Activated T-helper 17 cell treated with anti-CD3 and anti-CD28 coated beads, Interleukin-2, amount 50 U/mL, for 72 hours (primary cell): Measurements from ENCODE around the gene F7. TPM values are rescaled to one million over a fixed set of nuclear protein-coding genes. Genes with fewer than 3 reads are reported as not detected.

ENCODE experiments used
- ATAC-seq: fragments of 150-1000 bp; cut with Tn5 transposase; replicated peaks from 2 replicates; pipeline ENCODE4 v1.10.0; 2021; ENCODE audit warnings: mild to moderate bottlenecking, moderate library complexity
- H3K27ac Mint-ChIP-seq: one replicate; pipeline ENCODE4 v1.8.0; 2022; ENCODE audit warnings: mixed read lengths
- H3K27me3 Mint-ChIP-seq: one replicate; pipeline ENCODE4 v1.8.0; 2022; ENCODE audit warnings: mixed read lengths
- H3K36me3 Mint-ChIP-seq: one replicate; pipeline ENCODE4 v1.8.0; 2022; ENCODE audit warnings: low read depth, mild to moderate bottlenecking, mixed read lengths
- H3K4me1 Mint-ChIP-seq: one replicate; pipeline ENCODE4 v1.8.0; 2022; ENCODE audit warnings: mixed read lengths
- H3K4me3 Mint-ChIP-seq: one replicate; pipeline ENCODE4 v1.8.0; 2022; ENCODE audit warnings: mild to moderate bottlenecking, mixed read lengths
- H3K9me3 Mint-ChIP-seq: one replicate; pipeline ENCODE4 v1.8.0; 2022; ENCODE audit warnings: mixed read lengths
- total RNA-seq, 2 donors: library from RNA; stranded (reverse); gene quantifications; one replicate each; pipeline ENCODE4 v1.2.3, GENCODE V29; 2022

Gene F7
- total RNA-seq, 2 donors from 2014 or later: 0.40 TPM; not detected in 1

GRCh38 chr13:113065406-113066141 lies 40.0 kb upstream of the F7 start:
- no peaks in the 10 kb centered on the region for H3K27me3 Mint-ChIP-seq
- H3K9me3 Mint-ChIP-seq: no peaks in the 10 kb centered on the region
- no peak for ATAC-seq
- no peak overlapping the region for H3K27ac Mint-ChIP-seq
- H3K4me3 Mint-ChIP-seq: no peak overlapping the region
- H3K36me3 Mint-ChIP-seq: no peaks in the 10 kb centered on the region
- H3K4me1 Mint-ChIP-seq: no peaks in the 10 kb centered on the region

- Mint-ChIP-seq H3K4me3 (no peak overlapping the region), H3K36me3 (no peaks in the 10 kb centered on the region), H3K27ac (no peak overlapping the region), H3K9me3 (no peaks in the 10 kb centered on the region), H3K4me1 (no peaks in the 10 kb centered on the region), H3K27me3 (no peaks in the 10 kb centered on the region)
- no peak for ATAC-seq
Measured at GRCh38 chr13:113066142-113066455, 39.5 kb upstream of the F7 start.

GRCh38 chr13:113066746-113067145 lies 38.8 kb upstream of the F7 start:
- H3K4me1 Mint-ChIP-seq: no peaks in the 10 kb centered on the region
- no peak overlapping the region for H3K4me3 Mint-ChIP-seq
- H3K9me3 Mint-ChIP-seq: no peaks in the 10 kb centered on the region
- H3K36me3 Mint-ChIP-seq: no peaks in the 10 kb centered on the region
- no peaks in the 10 kb centered on the region for H3K27me3 Mint-ChIP-seq
- ATAC-seq: no peak
- no peak overlapping the region for H3K27ac Mint-ChIP-seq

GRCh38 chr13:113069861-113070805 lies 35.5 kb upstream of the F7 start:
- Mint-ChIP-seq H3K9me3 (no peaks in the 10 kb centered on the region), H3K36me3 (no peaks in the 10 kb centered on the region), H3K4me3 (no peak overlapping the region), H3K27me3 (no peaks in the 10 kb centered on the region), H3K4me1 (no peaks in the 10 kb centered on the region), H3K27ac (no peak overlapping the region)
- no peak for ATAC-seq

GRCh38 chr13:113070855-113071254 lies 34.7 kb upstream of the F7 start:
- no peaks in the 10 kb centered on the region for H3K4me1 Mint-ChIP-seq
- H3K9me3 Mint-ChIP-seq: no peaks in the 10 kb centered on the region
- no peaks in the 10 kb centered on the region for H3K27me3 Mint-ChIP-seq
- H3K27ac Mint-ChIP-seq: no peak overlapping the region
- no peak for ATAC-seq
- H3K4me3 Mint-ChIP-seq: no peak overlapping the region
- no peaks in the 10 kb centered on the region for H3K36me3 Mint-ChIP-seq

GRCh38 chr13:113072376-113072775 lies 33.2 kb upstream of the F7 start:
- Mint-ChIP-seq H3K4me3 (no peak overlapping the region), H3K36me3 (no peaks in the 10 kb centered on the region), H3K27me3 (no peaks in the 10 kb centered on the region), H3K27ac (no peak overlapping the region), H3K4me1 (no peaks in the 10 kb centered on the region), H3K9me3 (no peaks in the 10 kb centered on the region)
- ATAC-seq: no peak

- Mint-ChIP-seq H3K9me3 (no peaks in the 10 kb centered on the region), H3K27ac (no peak overlapping the region), H3K4me3 (no peak overlapping the region), H3K4me1 (no peaks in the 10 kb centered on the region), H3K27me3 (no peaks in the 10 kb centered on the region), H3K36me3 (no peaks in the 10 kb centered on the region)
- no peak for ATAC-seq
Measured at GRCh38 chr13:113073942-113074341, 31.6 kb upstream of the F7 start.

GRCh38 chr13:113074401-113074800 lies 31.2 kb upstream of the F7 start:
- H3K9me3 Mint-ChIP-seq: no peaks in the 10 kb centered on the region

GRCh38 chr13:113074876-113075275 lies 30.7 kb upstream of the F7 start:
- ATAC-seq: no peak
- Mint-ChIP-seq H3K4me1 (no peaks in the 10 kb centered on the region), H3K4me3 (no peak overlapping the region), H3K27me3 (no peaks in the 10 kb centered on the region), H3K36me3 (no peaks in the 10 kb centered on the region), H3K27ac (no peak overlapping the region), H3K9me3 (no peaks in the 10 kb centered on the region)

More at GRCh38 chr13:113074401-113074800, 31.2 kb upstream of the F7 start:
- no peak for ATAC-seq
- no peak overlapping the region for H3K4me3 Mint-ChIP-seq
- H3K36me3 Mint-ChIP-seq: no peaks in the 10 kb centered on the region
- no peak overlapping the region for H3K27ac Mint-ChIP-seq
- H3K27me3 Mint-ChIP-seq: no peaks in the 10 kb centered on the region
- no peaks in the 10 kb centered on the region for H3K4me1 Mint-ChIP-seq

GRCh38 chr13:113075711-113076110 lies 29.9 kb upstream of the F7 start:
- no peak overlapping the region for H3K4me3 Mint-ChIP-seq
- H3K27ac Mint-ChIP-seq: peak overlapping the region; percentile 22
- no peaks in the 10 kb centered on the region for H3K9me3 Mint-ChIP-seq
- H3K27me3 Mint-ChIP-seq: no peaks in the 10 kb centered on the region
- H3K36me3 Mint-ChIP-seq: no peaks in the 10 kb centered on the region
- no peaks in the 10 kb centered on the region for H3K4me1 Mint-ChIP-seq
- ATAC-seq: no peak

- H3K27me3 Mint-ChIP-seq: no peaks in the 10 kb centered on the region
- no peak overlapping the region for H3K27ac Mint-ChIP-seq
- H3K9me3 Mint-ChIP-seq: no peaks in the 10 kb centered on the region
- H3K36me3 Mint-ChIP-seq: no peaks in the 10 kb centered on the region
- no peak overlapping the region for H3K4me3 Mint-ChIP-seq
- no peaks in the 10 kb centered on the region for H3K4me1 Mint-ChIP-seq
- no peak for ATAC-seq
Measured at GRCh38 chr13:113076681-113077401, 28.8 kb upstream of the F7 start.

- no peaks in the 10 kb centered on the region for H3K4me1 Mint-ChIP-seq
- ATAC-seq: no peak
- no peaks in the 10 kb centered on the region for H3K27me3 Mint-ChIP-seq
- H3K36me3 Mint-ChIP-seq: no peaks in the 10 kb centered on the region
- no peak overlapping the region for H3K4me3 Mint-ChIP-seq
- H3K27ac Mint-ChIP-seq: no peak overlapping the region
- H3K9me3 Mint-ChIP-seq: no peaks in the 10 kb centered on the region
Measured at GRCh38 chr13:113077566-113077952, 28.0 kb upstream of the F7 start.

- H3K4me1 Mint-ChIP-seq: no peaks in the 10 kb centered on the region
- no peaks in the 10 kb centered on the region for H3K36me3 Mint-ChIP-seq
- H3K4me3 Mint-ChIP-seq: no peak overlapping the region
- ATAC-seq: no peak
- H3K9me3 Mint-ChIP-seq: no peaks in the 10 kb centered on the region
- no peaks in the 10 kb centered on the region for H3K27me3 Mint-ChIP-seq
- H3K27ac Mint-ChIP-seq: no peak overlapping the region
Measured at GRCh38 chr13:113077953-113078901, 27.4 kb upstream of the F7 start.
